ENCODE data around the gene DOCK8. TPM values are rescaled to one million over a fixed set of nuclear protein-coding genes. Genes with fewer than 3 reads are reported as not detected.

The DOCK8 gene
- total RNA-seq, 3 donors from 2014 or later = 80.6 to 83.4 (median 80.8) TPM

DNA sequence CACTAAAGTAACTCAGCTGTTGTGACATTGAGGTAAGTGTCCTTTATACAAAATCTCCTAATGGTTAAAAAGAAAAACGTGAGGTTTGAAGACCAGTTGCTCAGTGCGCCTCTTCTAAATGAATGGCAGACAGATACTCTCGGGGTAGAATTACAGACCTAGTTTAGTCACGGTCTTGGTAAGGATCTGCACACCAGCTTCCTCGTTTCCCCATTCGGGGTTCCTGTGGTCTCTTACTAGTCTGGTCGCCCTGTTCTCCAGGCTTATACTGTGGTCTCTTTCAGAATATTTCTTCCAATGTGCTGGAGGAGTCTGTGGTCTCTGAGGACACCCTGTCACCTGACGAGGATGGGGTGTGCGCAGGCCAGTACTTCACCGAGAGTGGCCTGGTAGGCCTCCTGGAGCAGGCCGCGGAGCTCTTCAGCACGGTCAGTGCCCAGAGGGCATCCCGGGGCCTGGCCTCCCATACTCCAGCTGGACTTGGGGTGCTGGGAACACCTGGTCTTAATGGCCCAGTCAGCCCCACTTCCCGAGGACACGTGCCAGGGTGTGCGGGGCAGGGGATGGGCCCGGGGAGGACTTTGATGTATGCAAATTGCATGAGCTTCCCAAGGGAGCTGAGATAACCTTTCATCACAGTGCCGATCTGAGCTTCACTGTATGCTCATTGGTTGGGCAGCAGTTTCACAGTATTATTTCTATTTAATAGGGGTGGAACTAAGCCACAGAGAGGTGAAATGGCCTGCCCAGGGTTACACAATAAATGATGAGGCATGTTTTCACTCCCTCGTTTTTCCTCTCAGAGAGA lies 224.5 kb downstream of the DOCK8 start:
- H3K9me3 Mint-ChIP-seq = no peaks in the 10 kb centered on the region
- no peak overlapping the region for H3K4me3 Mint-ChIP-seq
- DNase-seq = no peak
- peaks cover 62% of the 10 kb centered on the region for H3K36me3 Mint-ChIP-seq (ENCODE audit: insufficient read depth)
- H3K4me1 Mint-ChIP-seq (ENCODE audit: low read depth) = no peaks in the 10 kb centered on the region
- H3K27me3 Mint-ChIP-seq (ENCODE audit: low read depth) = no peaks in the 10 kb centered on the region
- no peak for ATAC-seq

DNA sequence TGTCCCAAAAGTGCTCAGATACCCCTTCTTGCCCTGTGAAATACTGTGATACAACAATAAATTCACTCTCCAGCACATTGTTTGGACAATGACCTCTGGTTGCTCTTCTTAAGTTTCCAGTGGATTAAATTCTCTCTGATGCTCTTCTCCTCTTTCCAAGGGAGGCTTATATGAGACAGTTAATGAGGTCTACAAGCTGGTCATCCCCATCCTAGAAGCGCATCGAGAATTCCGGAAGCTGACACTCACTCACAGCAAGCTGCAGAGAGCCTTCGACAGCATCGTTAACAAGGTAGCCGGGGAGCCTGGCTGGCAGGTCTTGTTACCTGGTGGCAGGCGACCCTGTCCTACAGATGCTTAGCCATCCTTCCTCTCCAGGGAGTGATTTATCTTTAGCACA lies 226.5 kb downstream of the DOCK8 start:
- Mint-ChIP-seq H3K9me3 (no peaks in the 10 kb centered on the region), H3K27me3 (ENCODE audit: low read depth) (no peaks in the 10 kb centered on the region), H3K36me3 (ENCODE audit: insufficient read depth) (peaks cover 63% of the 10 kb centered on the region), H3K4me1 (ENCODE audit: low read depth) (peaks cover 2% of the 10 kb centered on the region), H3K4me3 (no peak overlapping the region)
- DNase-seq (no peak), ATAC-seq (no peak)

DNA sequence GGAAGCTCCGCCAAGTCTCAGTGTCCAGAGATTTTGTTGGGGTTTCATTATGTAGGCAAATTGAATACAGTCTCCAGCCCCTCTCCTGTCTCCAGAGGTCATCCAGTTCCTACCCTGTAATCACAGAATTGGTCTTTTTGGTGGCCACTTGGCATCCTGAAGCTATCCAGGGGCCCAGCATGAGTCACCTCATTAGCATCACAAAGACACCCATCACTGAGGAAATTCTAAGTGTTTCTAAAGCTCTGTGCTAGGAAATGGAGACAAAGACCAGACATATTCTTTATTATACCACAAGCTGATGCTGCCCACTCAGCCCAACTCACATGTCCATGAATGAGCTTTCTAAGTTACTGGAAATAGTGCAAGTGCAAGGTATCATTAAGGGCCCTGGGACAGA lies 229.9 kb downstream of the DOCK8 start:
- no peak overlapping the region for H3K4me3 Mint-ChIP-seq
- H3K4me1 Mint-ChIP-seq (ENCODE audit: low read depth) = peaks cover 21% of the 10 kb centered on the region
- ATAC-seq = no peak
- H3K9me3 Mint-ChIP-seq = no peaks in the 10 kb centered on the region
- no peak for DNase-seq
- peaks cover 54% of the 10 kb centered on the region for H3K36me3 Mint-ChIP-seq (ENCODE audit: insufficient read depth)
- H3K27me3 Mint-ChIP-seq (ENCODE audit: low read depth) = no peaks in the 10 kb centered on the region

DNA sequence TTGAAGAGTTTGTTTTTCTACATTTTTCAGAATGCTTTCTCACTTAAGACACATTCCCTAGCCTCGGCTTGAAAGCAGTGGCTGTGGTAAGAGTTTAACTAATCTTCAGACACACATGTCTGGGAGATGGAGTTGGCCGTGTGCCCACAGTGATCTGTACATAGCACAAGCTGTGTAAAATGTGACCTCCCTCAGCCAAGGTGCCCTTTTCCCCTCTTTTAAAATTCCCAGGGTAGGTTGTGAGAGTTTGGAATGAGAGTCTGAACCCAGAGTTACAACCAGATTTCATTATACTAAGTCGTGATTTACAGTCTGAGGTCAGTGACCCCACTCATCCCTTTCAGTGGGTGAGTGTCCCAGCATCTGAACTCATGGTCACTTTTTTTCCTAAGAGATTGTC lies 230.4 kb downstream of the DOCK8 start:
- peaks cover 56% of the 10 kb centered on the region for H3K36me3 Mint-ChIP-seq (ENCODE audit: insufficient read depth)
- no peak for ATAC-seq
- H3K4me3 Mint-ChIP-seq = no peak overlapping the region
- H3K27me3 Mint-ChIP-seq (ENCODE audit: low read depth) = no peaks in the 10 kb centered on the region
- no peak for DNase-seq
- H3K9me3 Mint-ChIP-seq = no peaks in the 10 kb centered on the region
- peaks cover 21% of the 10 kb centered on the region for H3K4me1 Mint-ChIP-seq (ENCODE audit: low read depth)

DNA sequence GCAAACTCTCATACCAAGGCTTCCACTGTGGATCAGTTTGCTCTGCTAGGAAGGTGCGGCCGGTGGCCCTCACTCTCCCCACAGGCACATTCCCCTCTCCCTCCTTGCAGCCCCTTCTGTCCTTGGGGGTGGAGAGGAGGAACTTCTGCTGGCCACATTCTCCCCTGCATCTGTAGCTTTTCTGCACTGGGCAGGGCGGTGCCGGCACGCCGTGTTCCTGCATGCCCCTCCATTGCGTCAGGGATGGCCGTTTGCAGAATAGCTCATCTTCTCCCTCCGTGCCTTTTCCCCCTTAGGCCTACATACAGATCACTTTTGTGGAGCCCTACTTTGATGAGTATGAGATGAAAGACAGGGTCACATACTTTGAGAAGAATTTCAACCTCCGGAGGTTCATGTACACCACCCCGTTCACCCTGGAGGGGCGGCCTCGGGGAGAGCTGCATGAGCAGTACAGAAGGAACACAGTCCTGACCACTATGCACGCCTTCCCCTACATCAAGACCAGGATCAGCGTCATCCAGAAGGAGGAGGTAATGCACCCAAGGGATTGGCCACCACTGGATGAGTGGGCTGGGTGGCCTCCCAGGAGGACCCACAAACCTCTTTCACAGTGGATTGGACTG lies 231.5 kb downstream of the DOCK8 start:
- Mint-ChIP-seq H3K27me3 (ENCODE audit: low read depth) (no peaks in the 10 kb centered on the region), H3K4me1 (ENCODE audit: low read depth) (peaks cover 21% of the 10 kb centered on the region), H3K36me3 (ENCODE audit: insufficient read depth) (peaks cover 53% of the 10 kb centered on the region), H3K4me3 (no peak overlapping the region), H3K9me3 (no peaks in the 10 kb centered on the region)
- DNase-seq (no peak), ATAC-seq (no peak)

DNA sequence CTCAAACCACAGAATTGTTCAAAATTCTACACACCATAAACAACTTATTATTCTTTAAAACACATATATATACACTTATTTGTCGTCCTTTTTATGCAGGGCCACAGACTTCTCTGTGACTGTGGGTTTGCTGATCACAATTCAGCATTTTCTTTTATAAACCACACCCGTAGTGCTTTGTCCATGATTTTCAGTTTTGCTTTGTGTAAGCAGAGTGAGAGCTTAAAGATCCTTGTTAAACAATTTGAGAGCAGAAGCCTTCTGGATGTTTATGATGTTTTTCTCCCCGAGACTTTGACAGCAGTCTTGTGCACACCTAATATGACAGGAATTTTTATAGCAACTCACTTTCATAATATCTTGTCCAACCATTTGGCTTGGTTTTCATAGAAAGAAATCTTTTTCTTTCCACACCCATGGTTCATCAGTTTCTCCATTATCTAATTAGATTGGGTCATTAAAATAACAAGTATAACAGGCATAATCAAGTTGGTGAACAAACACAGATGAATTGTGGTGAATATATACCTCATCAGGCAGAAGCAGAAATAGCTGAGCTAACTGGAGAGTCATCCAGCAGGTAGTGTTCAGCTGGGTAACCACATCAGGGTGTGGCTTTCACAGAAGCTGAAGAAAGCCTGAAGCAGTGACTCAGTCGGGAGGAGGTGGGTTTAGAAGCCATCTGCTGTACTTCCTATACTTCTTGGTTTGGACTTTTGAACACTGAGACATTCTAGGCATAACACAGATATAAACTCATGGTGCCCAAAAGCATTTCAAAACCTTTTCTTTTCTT lies 232.8 kb downstream of the DOCK8 start:
- ATAC-seq (peak; percentile 99), DNase-seq (peak; percentile 57)
- Mint-ChIP-seq H3K27me3 (ENCODE audit: low read depth) (no peaks in the 10 kb centered on the region), H3K4me3 (no peak overlapping the region), H3K9me3 (no peaks in the 10 kb centered on the region), H3K36me3 (ENCODE audit: insufficient read depth) (peaks cover 51% of the 10 kb centered on the region), H3K4me1 (ENCODE audit: low read depth) (peaks cover 21% of the 10 kb centered on the region)

- H3K9me3 Mint-ChIP-seq = no peaks in the 10 kb centered on the region
- peaks cover 21% of the 10 kb centered on the region for H3K4me1 Mint-ChIP-seq (ENCODE audit: low read depth)
- no peak overlapping the region for H3K4me3 Mint-ChIP-seq
- no peak for DNase-seq
- ATAC-seq = no peak
- H3K36me3 Mint-ChIP-seq (ENCODE audit: insufficient read depth) = peaks cover 47% of the 10 kb centered on the region
- H3K27me3 Mint-ChIP-seq (ENCODE audit: low read depth) = no peaks in the 10 kb centered on the region
These were observed 235.4 kb downstream of the DOCK8 start for GRCh38 chr9:450057-450456.

DNA sequence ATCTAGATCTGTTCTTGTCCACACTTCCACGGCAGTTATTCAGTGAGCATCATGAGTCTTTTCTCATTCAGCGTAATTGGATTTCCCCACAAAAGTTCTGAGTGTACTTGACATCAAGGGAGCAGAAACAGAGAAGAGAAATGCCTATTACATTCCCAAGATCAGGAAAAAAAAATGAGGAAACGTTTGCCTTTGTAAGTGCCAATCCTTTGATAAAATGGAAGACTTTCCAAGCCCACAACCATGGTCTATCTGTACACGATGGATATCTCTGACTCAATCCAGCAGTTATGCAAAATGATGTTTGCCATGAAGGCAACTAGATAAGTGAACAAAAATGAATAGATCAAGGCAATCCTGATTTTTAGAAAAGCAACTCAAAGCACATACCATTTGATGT lies 235.9 kb downstream of the DOCK8 start:
- Mint-ChIP-seq H3K36me3 (ENCODE audit: insufficient read depth) (peaks cover 42% of the 10 kb centered on the region), H3K4me1 (ENCODE audit: low read depth) (peaks cover 20% of the 10 kb centered on the region), H3K4me3 (no peak overlapping the region), H3K27me3 (ENCODE audit: low read depth) (no peaks in the 10 kb centered on the region), H3K9me3 (no peaks in the 10 kb centered on the region)
- DNase-seq (no peak), ATAC-seq (no peak)

GRCh38 chr9:453832-454231 lies 239.2 kb downstream of the DOCK8 start:
- H3K27me3 Mint-ChIP-seq (ENCODE audit: low read depth) = no peaks in the 10 kb centered on the region
- no peaks in the 10 kb centered on the region for H3K9me3 Mint-ChIP-seq
- ATAC-seq (no peak), DNase-seq (no peak)
- peaks cover 38% of the 10 kb centered on the region for H3K36me3 Mint-ChIP-seq (ENCODE audit: insufficient read depth)
- H3K4me3 Mint-ChIP-seq = no peak overlapping the region
- H3K4me1 Mint-ChIP-seq (ENCODE audit: low read depth) = peaks cover 6% of the 10 kb centered on the region

DNA sequence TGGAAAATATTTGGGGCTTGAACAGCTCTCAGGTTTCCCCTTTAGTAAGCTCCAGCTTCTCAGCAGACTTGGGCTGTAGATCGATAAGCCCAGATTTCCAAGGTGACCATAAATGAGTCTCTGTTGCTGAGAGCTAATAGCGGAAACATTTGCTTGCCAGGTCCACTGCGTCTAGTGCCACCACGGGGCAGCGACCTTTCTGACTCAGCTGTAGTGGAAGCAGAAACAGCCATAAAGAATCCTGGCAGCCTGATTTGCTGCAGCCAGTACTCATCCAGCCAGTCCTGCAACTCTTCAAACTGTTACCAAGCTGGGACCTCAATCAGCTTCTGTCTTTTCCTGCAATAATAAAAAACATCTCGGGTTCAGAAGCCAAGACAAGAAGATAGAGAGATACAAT lies 241.7 kb downstream of the DOCK8 start:
- no peak for DNase-seq
- H3K4me1 Mint-ChIP-seq (ENCODE audit: low read depth) = peaks cover 11% of the 10 kb centered on the region
- no peak overlapping the region for H3K4me3 Mint-ChIP-seq
- H3K27me3 Mint-ChIP-seq (ENCODE audit: low read depth) = no peaks in the 10 kb centered on the region
- peaks cover 27% of the 10 kb centered on the region for H3K36me3 Mint-ChIP-seq (ENCODE audit: insufficient read depth)
- ATAC-seq = no peak
- no peaks in the 10 kb centered on the region for H3K9me3 Mint-ChIP-seq

DNA sequence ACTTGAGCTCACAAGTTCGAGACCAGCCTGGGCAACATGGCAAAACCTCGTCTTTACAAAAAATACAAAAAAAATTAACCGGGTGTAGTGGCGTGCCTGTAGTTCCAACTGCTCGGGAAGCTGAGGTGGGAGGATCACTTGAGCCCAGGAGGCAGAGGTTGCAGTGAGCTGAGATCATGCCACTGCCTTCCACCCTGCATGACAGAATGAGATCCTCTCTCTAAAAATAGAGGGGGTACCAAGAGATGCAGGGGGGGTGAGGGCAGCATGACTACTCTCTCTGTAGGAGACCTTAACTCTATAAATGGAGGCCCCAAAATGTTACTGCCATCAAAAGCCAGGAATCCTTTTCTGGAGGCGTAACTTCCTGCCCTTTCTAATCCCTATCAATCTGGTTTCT lies 243.9 kb downstream of the DOCK8 start:
- Mint-ChIP-seq H3K27me3 (ENCODE audit: low read depth) (no peaks in the 10 kb centered on the region), H3K36me3 (ENCODE audit: insufficient read depth) (peaks cover 30% of the 10 kb centered on the region), H3K4me1 (ENCODE audit: low read depth) (peaks cover 13% of the 10 kb centered on the region), H3K9me3 (no peaks in the 10 kb centered on the region), H3K4me3 (no peak overlapping the region)
- ATAC-seq (no peak), DNase-seq (no peak)

GRCh38 chr9:459491-460444 lies 245.1 kb downstream of the DOCK8 start:
- ATAC-seq = no peak
- no peak for DNase-seq
- Mint-ChIP-seq H3K4me1 (ENCODE audit: low read depth) (peaks cover 13% of the 10 kb centered on the region), H3K4me3 (no peak overlapping the region), H3K9me3 (no peaks in the 10 kb centered on the region), H3K36me3 (ENCODE audit: insufficient read depth) (peaks cover 25% of the 10 kb centered on the region), H3K27me3 (ENCODE audit: low read depth) (no peaks in the 10 kb centered on the region)

DNA sequence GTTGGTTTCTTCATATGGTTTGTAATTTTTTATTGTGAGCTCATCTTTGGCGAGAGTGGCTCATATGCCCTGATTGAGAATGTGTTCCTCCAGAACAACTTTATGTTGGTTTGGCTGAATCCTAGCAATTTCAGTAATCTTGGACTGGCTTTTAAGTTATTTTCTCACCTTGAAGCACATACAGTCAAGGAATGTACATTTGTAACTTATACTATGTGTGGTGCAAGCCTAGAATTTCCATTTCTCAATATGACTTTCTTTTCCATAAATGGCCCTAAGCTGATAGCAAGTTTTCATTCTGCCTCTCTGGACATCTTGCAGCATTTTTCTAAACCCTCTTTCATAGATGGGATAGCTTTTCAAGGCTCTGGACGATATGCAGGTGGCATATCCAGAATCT lies 247.5 kb downstream of the DOCK8 start:
- DNase-seq (no peak), ATAC-seq (no peak)
- H3K36me3 Mint-ChIP-seq (ENCODE audit: insufficient read depth) = peaks cover 30% of the 10 kb centered on the region
- H3K4me3 Mint-ChIP-seq = no peak overlapping the region
- H3K9me3 Mint-ChIP-seq = no peaks in the 10 kb centered on the region
- H3K27me3 Mint-ChIP-seq (ENCODE audit: low read depth) = no peaks in the 10 kb centered on the region
- peaks cover 12% of the 10 kb centered on the region for H3K4me1 Mint-ChIP-seq (ENCODE audit: low read depth)

DNA sequence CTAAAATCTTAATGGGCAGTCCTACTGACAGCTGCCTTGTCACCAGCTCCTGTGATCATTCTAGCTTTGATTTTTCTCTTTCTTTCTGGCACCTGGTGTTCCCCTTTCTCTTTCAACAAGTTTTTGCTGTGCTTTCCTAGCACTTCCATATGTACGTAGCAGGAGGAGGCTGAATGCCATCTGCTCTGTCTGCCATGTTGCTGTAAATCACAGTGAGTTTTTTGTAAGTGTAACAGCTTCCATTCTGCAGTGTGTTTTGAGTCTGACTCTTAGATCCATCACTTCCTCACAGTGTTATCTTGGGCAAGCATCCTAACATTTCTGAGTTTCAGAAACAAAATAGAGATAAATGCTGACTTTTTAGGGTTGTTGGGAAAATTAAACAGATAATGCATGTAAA lies 247.9 kb downstream of the DOCK8 start:
- peaks cover 12% of the 10 kb centered on the region for H3K4me1 Mint-ChIP-seq (ENCODE audit: low read depth)
- peaks cover 25% of the 10 kb centered on the region for H3K36me3 Mint-ChIP-seq (ENCODE audit: insufficient read depth)
- ATAC-seq = no peak
- no peak for DNase-seq
- H3K4me3 Mint-ChIP-seq = no peak overlapping the region
- H3K9me3 Mint-ChIP-seq = no peaks in the 10 kb centered on the region
- no peaks in the 10 kb centered on the region for H3K27me3 Mint-ChIP-seq (ENCODE audit: low read depth)

Measured in activated T-cell treated with anti-CD3 and anti-CD28 coated beads, Interleukin-2, amount 50 U/mL, for 4 hours (primary cell).